NCI-H345 (cell line): Measurements from ENCODE around the gene CALB2.
A peak's percentile ranks its signal among the peaks of the same experiment; 100 is the strongest.
"Not testable (repeated sequence)": the region's sequence is repeated elsewhere in the genome, so short reads cannot be mapped to it uniquely, and the experiment has no call there.

Experiments
- DNase-seq: peaks from one replicate; lab custom pipeline; 2025; lab: John Stamatoyannopoulos, UW

The CALB2 gene

GRCh38 chr16:71358464-71358998, at the start of gene CALB2:
CALB2 (plus strand) TSS chr16:71358723; CDS start chr16:71358793, 70 bp downstream.
- DNase-seq = peak; percentile 51

- peak; percentile 24 for DNase-seq
Observed at GRCh38 chr16:71311553-71312158, 46.9 kb upstream of the CALB2 start.

- not testable (repeated sequence) for DNase-seq
Observed at GRCh38 chr16:71313591-71313990, 44.9 kb upstream of the CALB2 start.

- no peak for DNase-seq
Observed at GRCh38 chr16:71315269-71315668, 43.3 kb upstream of the CALB2 start.

GRCh38 chr16:71319999-71320398, 38.5 kb upstream of the CALB2 start:
- DNase-seq = no peak

- DNase-seq = no peak
Observed at GRCh38 chr16:71327720-71328119, 30.8 kb upstream of the CALB2 start.

GRCh38 chr16:71328151-71328550, 30.4 kb upstream of the CALB2 start:
- no peak for DNase-seq

- DNase-seq = no peak
Observed at GRCh38 chr16:71337631-71338030, 20.9 kb upstream of the CALB2 start.

- no peak for DNase-seq
Observed at GRCh38 chr16:71338193-71338592, 20.3 kb upstream of the CALB2 start.

GRCh38 chr16:71338632-71339031, 19.9 kb upstream of the CALB2 start:
- no peak for DNase-seq

GRCh38 chr16:71339236-71340171, 19.0 kb upstream of the CALB2 start:
- DNase-seq = no peak

- DNase-seq = no peak
Observed at GRCh38 chr16:71340406-71340805, 18.1 kb upstream of the CALB2 start.

GRCh38 chr16:71341881-71342280, 16.6 kb upstream of the CALB2 start:
- no peak for DNase-seq

GRCh38 chr16:71343078-71343477, 15.4 kb upstream of the CALB2 start:
- no peak for DNase-seq

GRCh38 chr16:71344315-71344905, 14.1 kb upstream of the CALB2 start:
- peak; percentile 67 for DNase-seq

- no peak for DNase-seq
Observed at GRCh38 chr16:71345031-71345430, 13.5 kb upstream of the CALB2 start.

GRCh38 chr16:71347146-71347545, 11.4 kb upstream of the CALB2 start:
- peak; percentile 31 for DNase-seq

GRCh38 chr16:71348262-71349085, 10.0 kb upstream of the CALB2 start:
- no peak for DNase-seq

- DNase-seq = no peak
Observed at GRCh38 chr16:71350821-71351557, 7.5 kb upstream of the CALB2 start.

- DNase-seq = peak; percentile 29
Observed at GRCh38 chr16:71351558-71351901, 7.0 kb upstream of the CALB2 start.

GRCh38 chr16:71352466-71352865, 6.1 kb upstream of the CALB2 start:
- DNase-seq = no peak
